Osteocyte (in vitro differentiated cells): ENCODE measurements around the gene LRP1B. TPM values are rescaled to one million over a fixed set of nuclear protein-coding genes. Genes with fewer than 3 reads are reported as not detected.

Experiments used
- DNase-seq: peaks from one replicate; pipeline ENCODE4 v3.0.0; 2021; ENCODE audit warnings: mixed read lengths; ENCODE audit not compliant: unreplicated experiment; ENCODE audit errors: extremely low spot score
- H3K27ac Mint-ChIP-seq: one replicate; pipeline ENCODE4 v1.8.0; 2021; ENCODE audit warnings: mild to moderate bottlenecking, mixed read lengths; ENCODE audit not compliant: unreplicated experiment
- H3K27me3 Mint-ChIP-seq: one replicate; pipeline ENCODE4 v1.8.0; 2021; ENCODE audit warnings: mixed read lengths; ENCODE audit not compliant: unreplicated experiment
- H3K36me3 Mint-ChIP-seq: one replicate; pipeline ENCODE4 v1.8.0; 2021; ENCODE audit warnings: mixed read lengths; ENCODE audit not compliant: unreplicated experiment
- H3K4me1 Mint-ChIP-seq: one replicate; pipeline ENCODE4 v1.8.0; 2021; ENCODE audit warnings: mixed read lengths; ENCODE audit not compliant: unreplicated experiment
- H3K4me3 Mint-ChIP-seq: one replicate; pipeline ENCODE4 v1.8.0; 2021; ENCODE audit warnings: mild to moderate bottlenecking, moderate library complexity, mixed read lengths; ENCODE audit not compliant: unreplicated experiment
- H3K9me3 Mint-ChIP-seq: one replicate; pipeline ENCODE4 v1.8.0; 2021; ENCODE audit warnings: mixed read lengths; ENCODE audit not compliant: unreplicated experiment
- CTCF ChIP-seq: fragments of 200-600 bp; sonication (generic); IDR thresholded peaks from 2 replicates; pipeline ENCODE4 v1.5.0; 2021; ENCODE audit warnings: antibody characterized with exemption, mild to moderate bottlenecking, moderate library complexity
- total RNA-seq: library from RNA; stranded (reverse); gene quantifications from 2 replicates; pipeline ENCODE4 v1.2.1, GENCODE V29; 2021

The LRP1B gene
- total RNA-seq, 1 donor from 2014 or later = 3.6 TPM

GRCh38 chr2:141927536-141927935, 203.3 kb downstream of the LRP1B start:
- no peak overlapping the region for H3K27ac Mint-ChIP-seq
- no peak overlapping the region for H3K4me3 Mint-ChIP-seq
- no peaks in the 10 kb centered on the region for H3K4me1 Mint-ChIP-seq
- TF ChIP-seq CTCF = no peak
- H3K9me3 Mint-ChIP-seq = no peaks in the 10 kb centered on the region
- H3K27me3 Mint-ChIP-seq = no peaks in the 10 kb centered on the region
- no peaks in the 10 kb centered on the region for H3K36me3 Mint-ChIP-seq
- DNase-seq = no peak

GRCh38 chr2:141925511-141925910, 205.3 kb downstream of the LRP1B start:
- Mint-ChIP-seq H3K27me3 (no peaks in the 10 kb centered on the region), H3K9me3 (no peaks in the 10 kb centered on the region), H3K4me1 (no peaks in the 10 kb centered on the region), H3K27ac (no peak overlapping the region), H3K4me3 (no peak overlapping the region), H3K36me3 (no peaks in the 10 kb centered on the region)
- TF ChIP-seq CTCF = no peak
- no peak for DNase-seq

GRCh38 chr2:141923657-141924056, 207.2 kb downstream of the LRP1B start:
- Mint-ChIP-seq H3K9me3 (no peaks in the 10 kb centered on the region), H3K4me3 (no peak overlapping the region), H3K36me3 (no peaks in the 10 kb centered on the region), H3K27ac (no peak overlapping the region), H3K4me1 (no peaks in the 10 kb centered on the region), H3K27me3 (no peaks in the 10 kb centered on the region)
- TF ChIP-seq CTCF = no peak
- DNase-seq = no peak

GRCh38 chr2:141911485-141912066, 219.2 kb downstream of the LRP1B start:
- TF ChIP-seq CTCF = peak; percentile 54
- no peaks in the 10 kb centered on the region for H3K36me3 Mint-ChIP-seq
- peaks cover 20% of the 10 kb centered on the region for H3K9me3 Mint-ChIP-seq
- H3K27ac Mint-ChIP-seq = no peak overlapping the region
- H3K27me3 Mint-ChIP-seq = no peaks in the 10 kb centered on the region
- no peak overlapping the region for H3K4me3 Mint-ChIP-seq
- DNase-seq = no peak
- H3K4me1 Mint-ChIP-seq = no peaks in the 10 kb centered on the region

GRCh38 chr2:141906678-141907077, 224.1 kb downstream of the LRP1B start:
- no peak overlapping the region for H3K27ac Mint-ChIP-seq
- DNase-seq = no peak
- no peaks in the 10 kb centered on the region for H3K36me3 Mint-ChIP-seq
- H3K4me3 Mint-ChIP-seq = no peak overlapping the region
- H3K9me3 Mint-ChIP-seq = no peaks in the 10 kb centered on the region
- H3K27me3 Mint-ChIP-seq = no peaks in the 10 kb centered on the region
- no peak for TF ChIP-seq CTCF
- no peaks in the 10 kb centered on the region for H3K4me1 Mint-ChIP-seq
